ENCODE data around the gene LMF1. TPM values are rescaled to one million over a fixed set of nuclear protein-coding genes. Genes with fewer than 3 reads are reported as not detected.

Gene LMF1
- total RNA-seq, 3 donors from 2014 or later (not counting 1 experiment from before 2014, with no cell fraction given): 28.2 to 42.2 (median 41.2) TPM

DNA sequence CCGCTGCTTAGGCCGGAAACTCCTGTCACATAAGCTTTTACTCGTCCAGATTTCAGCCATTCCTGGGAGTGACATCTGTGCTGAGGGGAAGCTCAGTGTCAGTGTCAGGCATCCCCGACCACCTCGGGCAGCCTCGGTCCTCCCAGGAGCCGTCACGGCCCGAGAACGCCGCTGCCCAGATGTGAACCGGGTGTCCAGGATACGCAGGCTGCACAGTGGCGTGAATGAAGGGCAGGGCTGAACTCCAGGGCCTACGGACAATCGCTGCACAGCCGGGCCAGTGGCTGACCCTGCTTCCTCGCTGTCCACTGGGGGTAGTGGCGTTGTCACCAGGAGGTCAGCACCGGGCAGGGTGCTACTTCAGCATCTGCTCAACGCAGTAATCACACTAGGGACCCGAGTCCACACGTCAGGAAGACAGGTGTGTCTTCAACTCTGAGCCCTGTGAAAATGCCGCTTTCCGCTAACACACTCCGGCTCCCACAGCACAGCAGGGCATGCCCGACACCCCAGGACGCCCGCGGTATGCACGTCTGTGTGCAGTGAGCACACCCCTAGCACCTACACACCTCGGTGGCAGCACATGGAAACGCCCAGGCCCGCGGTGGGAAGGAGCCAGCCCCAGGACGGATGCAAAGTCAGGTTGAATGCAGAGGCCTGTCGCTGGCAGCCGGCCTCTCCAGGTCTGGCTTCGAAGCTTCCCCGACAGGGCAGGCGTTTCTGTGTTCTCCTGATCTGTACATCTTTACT is 3.1 kb downstream of the LMF1 start:
- 97% methylated on average over 41 of the region's 41 CpGs for WGBS (ENCODE audit: insufficient coverage)

DNA sequence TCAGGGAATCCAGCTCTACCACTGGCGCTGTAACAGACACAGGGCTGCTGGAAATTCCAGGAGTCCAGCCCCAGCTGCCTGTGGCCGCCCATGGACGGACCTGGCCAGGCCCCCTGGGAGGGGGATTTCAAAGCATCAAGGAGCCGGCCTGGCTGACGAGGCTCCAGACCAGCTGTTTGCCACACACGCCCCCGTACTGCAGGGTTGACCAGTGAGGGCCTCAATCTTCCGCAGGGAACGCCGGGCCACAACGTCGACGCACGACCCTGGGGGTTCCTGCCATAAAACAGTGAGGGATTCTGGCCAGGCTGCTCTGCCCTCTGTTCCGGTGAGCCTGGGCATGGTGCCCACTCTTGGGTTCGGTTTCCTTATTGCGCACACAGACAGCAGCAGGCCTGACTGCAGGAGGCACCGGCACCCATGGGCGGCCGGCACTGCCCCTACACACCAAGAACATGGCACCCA is 3.7 kb downstream of the LMF1 start:
- 97% methylated on average over 20 of the region's 20 CpGs for WGBS (ENCODE audit: insufficient coverage)
- Mint-ChIP-seq H3K27me3 (ENCODE audit: low read depth in 2 of 2) (no peaks in the 10 kb centered on the region), H3K4me1 (peaks cover 26 to 33% of the 10 kb centered on the region in 2 donors), H3K27ac (no peak overlapping the region), H3K36me3 (peaks cover 8% of the 10 kb centered on the region), H3K9me3 (no peaks in the 10 kb centered on the region), H3K4me3 (no peak overlapping the region)
- no peak for DNase-seq
- H3K4me1 ChIP-seq (ENCODE audit: control insufficient read depth, insufficient read depth, low read length): peaks cover 25% of the 10 kb centered on the region
- no peak overlapping the region for H3K4me3 ChIP-seq (ENCODE audit: low read length)
- no peaks in the 10 kb centered on the region for H3K27me3 ChIP-seq (ENCODE audit: control insufficient read depth, insufficient read depth, low read length)
- no peaks in the 10 kb centered on the region for H3K36me3 ChIP-seq (ENCODE audit: control insufficient read depth, insufficient read depth, low read length)
- TF ChIP-seq, protein P1, sequence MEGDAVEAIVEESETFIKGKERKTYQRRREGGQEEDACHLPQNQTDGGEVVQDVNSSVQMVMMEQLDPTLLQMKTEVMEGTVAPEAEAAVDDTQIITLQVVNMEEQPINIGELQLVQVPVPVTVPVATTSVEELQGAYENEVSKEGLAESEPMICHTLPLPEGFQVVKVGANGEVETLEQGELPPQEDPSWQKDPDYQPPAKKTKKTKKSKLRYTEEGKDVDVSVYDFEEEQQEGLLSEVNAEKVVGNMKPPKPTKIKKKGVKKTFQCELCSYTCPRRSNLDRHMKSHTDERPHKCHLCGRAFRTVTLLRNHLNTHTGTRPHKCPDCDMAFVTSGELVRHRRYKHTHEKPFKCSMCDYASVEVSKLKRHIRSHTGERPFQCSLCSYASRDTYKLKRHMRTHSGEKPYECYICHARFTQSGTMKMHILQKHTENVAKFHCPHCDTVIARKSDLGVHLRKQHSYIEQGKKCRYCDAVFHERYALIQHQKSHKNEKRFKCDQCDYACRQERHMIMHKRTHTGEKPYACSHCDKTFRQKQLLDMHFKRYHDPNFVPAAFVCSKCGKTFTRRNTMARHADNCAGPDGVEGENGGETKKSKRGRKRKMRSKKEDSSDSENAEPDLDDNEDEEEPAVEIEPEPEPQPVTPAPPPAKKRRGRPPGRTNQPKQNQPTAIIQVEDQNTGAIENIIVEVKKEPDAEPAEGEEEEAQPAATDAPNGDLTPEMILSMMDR (IDR thresholded peaks at IDR 0.05): no peak
- intact Hi-C loops (cut with micrococcal nuclease): no loop called here
- H3K27ac ChIP-seq (ENCODE audit: low read length): no peak overlapping the region
- no peak for ATAC-seq
- peaks cover 3% of the 10 kb centered on the region for H3K9me3 ChIP-seq (ENCODE audit: control insufficient read depth, insufficient read depth, low read length)

More for the DNA sequence above, 3.1 kb downstream of the LMF1 start:
- Mint-ChIP-seq H3K4me3 (no peak overlapping the region), H3K4me1 (peaks cover 26 to 33% of the 10 kb centered on the region in 2 donors), H3K9me3 (no peaks in the 10 kb centered on the region), H3K27me3 (ENCODE audit: low read depth in 2 of 2) (no peaks in the 10 kb centered on the region), H3K36me3 (peaks cover 8% of the 10 kb centered on the region), H3K27ac (no peak overlapping the region)
- ATAC-seq (no peak), DNase-seq (no peak)
- H3K36me3 ChIP-seq (ENCODE audit: control insufficient read depth, insufficient read depth, low read length): no peaks in the 10 kb centered on the region
- no peak overlapping the region for H3K4me3 ChIP-seq (ENCODE audit: low read length)
- intact Hi-C loops (cut with micrococcal nuclease): no loop called here
- H3K27me3 ChIP-seq (ENCODE audit: control insufficient read depth, insufficient read depth, low read length): no peaks in the 10 kb centered on the region
- H3K4me1 ChIP-seq (ENCODE audit: control insufficient read depth, insufficient read depth, low read length): peaks cover 25% of the 10 kb centered on the region
- no peak overlapping the region for H3K27ac ChIP-seq (ENCODE audit: low read length)
- TF ChIP-seq, protein P1 (IDR thresholded peaks at IDR 0.05): no peak
- peaks cover 3% of the 10 kb centered on the region for H3K9me3 ChIP-seq (ENCODE audit: control insufficient read depth, insufficient read depth, low read length)

DNA sequence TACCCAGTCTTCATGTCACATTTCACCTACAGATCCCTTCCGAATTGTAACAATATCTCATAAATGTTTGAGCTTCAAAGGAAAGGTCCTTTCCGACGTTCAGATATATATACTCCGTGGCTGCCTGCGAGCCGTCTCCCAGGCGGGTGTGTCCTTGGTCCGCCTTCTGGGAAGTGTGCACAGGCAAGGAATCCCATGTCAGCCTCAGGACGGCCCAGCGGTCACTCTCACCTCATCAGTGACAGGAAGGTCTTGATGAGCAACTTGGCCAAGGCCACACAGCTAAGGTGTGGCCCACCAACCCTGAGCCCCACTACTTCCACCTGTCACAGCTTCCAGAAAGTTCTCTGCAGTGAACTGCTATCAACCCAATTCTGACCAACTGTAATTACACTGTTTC is 4.3 kb downstream of the LMF1 start:
- Mint-ChIP-seq H3K4me1 (peaks cover 26 to 33% of the 10 kb centered on the region in 2 donors), H3K27me3 (ENCODE audit: low read depth in 2 of 2) (no peaks in the 10 kb centered on the region), H3K36me3 (peaks cover 8% of the 10 kb centered on the region), H3K4me3 (no peak overlapping the region), H3K27ac (no peak overlapping the region), H3K9me3 (no peaks in the 10 kb centered on the region)
- Histone ChIP-seq H3K27me3 (ENCODE audit: control insufficient read depth, insufficient read depth, low read length) (no peaks in the 10 kb centered on the region), H3K36me3 (ENCODE audit: control insufficient read depth, insufficient read depth, low read length) (no peaks in the 10 kb centered on the region), H3K9me3 (ENCODE audit: control insufficient read depth, insufficient read depth, low read length) (peaks cover 3% of the 10 kb centered on the region), H3K27ac (ENCODE audit: low read length) (no peak overlapping the region), H3K4me3 (ENCODE audit: low read length) (no peak overlapping the region), H3K4me1 (ENCODE audit: control insufficient read depth, insufficient read depth, low read length) (peaks cover 24% of the 10 kb centered on the region)
- DNase-seq (no peak), ATAC-seq (no peak)
- WGBS (ENCODE audit: insufficient coverage): 98% methylated on average over 10 of the region's 10 CpGs
- intact Hi-C loops (cut with micrococcal nuclease): no loop called here
- TF ChIP-seq, protein P1 (IDR thresholded peaks at IDR 0.05): no peak

Data from natural killer cell (primary cell).